ENCODE measurements around the gene SYT2.

SYT2 gene

DNA sequence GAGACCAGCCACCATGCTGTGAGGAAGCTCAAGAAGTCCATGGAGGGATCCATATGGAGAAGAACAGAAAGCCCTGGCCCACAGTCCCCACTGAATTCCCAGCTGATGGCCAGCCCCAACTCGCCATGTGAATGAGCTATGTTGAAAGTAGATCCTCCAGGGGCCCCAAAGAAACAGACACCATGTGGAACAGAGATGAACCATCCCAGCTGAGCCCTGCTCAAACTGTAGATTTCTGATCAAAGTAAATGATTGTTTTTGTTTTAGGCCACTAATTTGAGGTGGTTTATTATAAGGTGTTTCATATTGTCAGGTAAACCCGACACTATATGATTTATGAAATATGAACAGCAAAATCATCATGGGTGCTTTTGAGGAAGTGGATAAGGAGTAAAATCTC, 32.8 kb downstream of the SYT2 start:
- no peak for DNase-seq (ENCODE audit: low spot score)

DNA sequence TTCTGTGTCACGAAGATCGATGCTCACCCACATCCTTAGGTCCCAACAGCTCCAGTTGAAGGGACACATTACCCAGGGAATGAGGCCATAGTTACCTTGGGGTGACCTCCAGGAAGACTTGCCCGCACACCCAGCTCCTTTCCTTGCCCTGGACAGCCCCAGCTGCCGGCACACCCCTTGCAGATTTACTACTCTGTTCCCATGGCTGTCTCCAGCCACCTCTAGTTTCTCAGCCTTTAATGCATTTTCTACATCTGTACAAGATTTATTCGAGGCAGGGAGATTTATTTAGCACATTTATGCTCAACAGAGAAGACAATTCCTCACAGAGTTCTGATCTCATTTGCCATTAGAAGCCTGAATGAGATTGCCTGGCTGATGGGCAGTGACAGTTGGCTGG, 36.7 kb downstream of the SYT2 start:
- no peak for DNase-seq (ENCODE audit: low spot score)

DNA sequence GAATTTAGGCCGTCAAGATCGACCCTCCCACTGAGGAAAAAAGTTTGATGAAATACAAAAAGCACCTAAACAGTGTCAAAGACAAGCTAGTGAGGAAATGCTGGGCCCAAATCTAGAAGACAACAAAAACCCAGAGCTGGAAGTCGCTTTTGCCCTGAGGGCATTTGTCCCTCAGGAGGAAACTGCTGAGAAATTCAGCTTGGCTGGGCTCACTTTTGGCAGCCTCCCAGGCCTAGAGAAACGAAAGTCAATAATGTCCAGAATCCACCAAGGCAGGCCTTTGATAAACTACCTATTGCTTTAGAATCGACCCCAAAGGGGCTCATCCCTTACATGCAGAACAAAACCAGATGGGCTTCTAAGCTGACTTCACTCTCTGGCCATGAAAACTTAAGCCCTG, 38.9 kb downstream of the SYT2 start:
- peak; percentile 18 for DNase-seq (ENCODE audit: low spot score)

DNA sequence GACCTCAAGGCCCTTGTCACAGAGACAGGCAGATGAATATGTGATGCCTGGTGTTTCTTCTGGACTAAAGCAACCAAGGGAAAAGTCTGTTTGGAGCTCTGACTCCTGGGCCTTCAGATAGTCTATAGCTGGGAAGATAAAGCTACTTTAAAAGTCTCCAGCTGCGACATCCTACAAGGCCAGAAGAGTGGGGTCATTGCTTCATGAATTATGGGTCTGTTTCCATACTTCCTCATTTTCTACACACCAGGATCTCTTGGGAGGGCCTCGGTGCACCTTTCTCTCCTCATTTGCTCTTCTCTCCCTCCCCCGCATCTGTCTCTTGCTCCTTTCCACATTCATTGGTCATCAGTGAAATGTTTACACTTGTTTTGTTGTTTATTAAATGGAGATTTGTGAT, 44.8 kb downstream of the SYT2 start:
- no peak for DNase-seq (ENCODE audit: low spot score)

DNA sequence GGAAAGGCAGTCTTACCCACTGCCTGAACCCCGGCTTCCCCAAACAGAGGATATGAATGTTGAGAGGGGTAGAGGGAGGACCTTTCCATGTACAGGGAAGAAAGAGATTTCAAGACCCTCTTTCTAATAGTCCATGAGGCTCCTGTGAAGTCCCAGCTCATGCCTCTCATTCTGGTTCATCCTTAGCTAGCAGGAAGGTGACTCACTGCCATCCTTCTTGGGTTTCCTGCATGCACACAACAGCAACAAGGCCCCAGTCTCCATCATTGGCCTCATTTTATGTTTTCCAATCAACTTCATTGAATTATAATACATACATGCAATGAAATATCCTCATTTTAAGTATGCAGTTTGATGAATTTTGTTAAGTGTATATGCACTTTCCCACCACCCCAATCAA, 46.2 kb downstream of the SYT2 start:
- DNase-seq (ENCODE audit: low spot score): no peak

DNA sequence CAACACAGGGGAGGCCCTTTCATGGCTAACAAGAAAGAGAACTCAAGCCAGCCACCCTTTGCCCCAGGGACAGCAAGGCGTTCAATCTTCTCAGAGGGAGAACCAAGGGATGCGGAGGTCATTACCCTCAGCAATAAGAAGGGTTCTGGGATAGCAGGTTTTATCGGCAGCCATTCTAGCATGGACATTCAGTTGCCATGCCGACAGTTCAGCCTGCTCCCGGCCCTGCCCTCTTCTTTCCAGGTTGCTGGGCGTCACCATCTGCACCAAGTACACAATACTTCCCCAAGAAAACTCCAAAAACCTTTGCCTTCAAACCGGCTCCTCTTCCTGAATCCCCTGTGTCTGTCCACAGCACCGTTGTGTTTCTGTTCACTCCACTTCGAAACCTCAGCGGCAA, 47.1 kb downstream of the SYT2 start:
- DNase-seq (ENCODE audit: low spot score): no peak

DNA sequence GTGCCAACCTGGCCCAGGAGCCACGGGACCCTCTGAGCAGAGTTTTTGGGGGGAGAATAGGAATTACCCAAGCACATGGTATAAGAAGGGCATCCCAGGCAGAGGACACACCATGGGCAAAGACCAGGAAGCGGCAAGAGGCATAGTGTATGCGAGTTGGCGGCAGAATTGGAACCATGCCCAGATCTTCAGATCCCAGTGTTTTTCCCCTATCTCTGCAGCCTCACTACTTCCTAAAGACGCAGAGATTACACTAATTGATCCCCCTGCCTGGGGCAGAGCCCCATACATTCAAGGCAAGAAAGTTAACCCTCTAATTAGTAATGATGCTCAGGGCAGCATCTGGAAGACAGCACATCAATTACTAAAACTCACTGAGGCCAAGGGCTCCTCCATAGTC, 48.2 kb downstream of the SYT2 start:
- peak; percentile 9 for DNase-seq (ENCODE audit: low spot score)

DNA sequence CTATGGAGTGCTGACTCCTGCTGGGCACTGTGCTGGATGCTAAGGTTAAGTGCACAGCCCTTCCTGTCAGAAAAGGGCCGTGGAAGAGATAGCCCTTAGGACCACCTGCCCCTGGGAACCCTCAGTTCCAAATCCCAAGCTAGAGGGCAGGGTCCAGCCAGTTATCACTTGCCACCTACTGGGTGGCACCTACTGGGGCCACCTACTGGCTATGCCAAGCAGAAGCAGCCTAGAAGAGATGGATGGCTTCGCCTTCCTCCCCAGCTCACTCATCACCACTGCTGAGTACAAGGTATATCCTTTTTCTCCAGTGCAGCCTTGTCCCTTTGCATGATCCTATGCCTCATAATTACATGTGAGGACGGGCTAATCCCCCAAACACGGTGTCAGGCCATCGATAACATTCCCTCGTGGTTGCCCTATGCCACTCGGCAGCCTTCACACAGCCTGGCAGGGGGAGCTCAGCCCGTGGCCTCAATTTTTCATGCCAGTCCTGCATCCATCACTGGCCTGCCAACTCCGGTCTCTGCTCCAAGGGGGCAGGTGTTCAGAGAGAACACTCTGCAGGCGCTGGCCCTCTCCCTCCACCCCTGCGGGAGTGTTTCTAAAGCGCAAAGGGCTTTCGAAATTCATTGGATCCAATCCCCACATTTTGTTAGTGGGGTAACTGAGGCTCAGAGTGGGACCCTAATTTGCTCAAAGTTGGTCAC, 49.0 kb downstream of the SYT2 start:
- DNase-seq (ENCODE audit: low spot score): no peak

DNA sequence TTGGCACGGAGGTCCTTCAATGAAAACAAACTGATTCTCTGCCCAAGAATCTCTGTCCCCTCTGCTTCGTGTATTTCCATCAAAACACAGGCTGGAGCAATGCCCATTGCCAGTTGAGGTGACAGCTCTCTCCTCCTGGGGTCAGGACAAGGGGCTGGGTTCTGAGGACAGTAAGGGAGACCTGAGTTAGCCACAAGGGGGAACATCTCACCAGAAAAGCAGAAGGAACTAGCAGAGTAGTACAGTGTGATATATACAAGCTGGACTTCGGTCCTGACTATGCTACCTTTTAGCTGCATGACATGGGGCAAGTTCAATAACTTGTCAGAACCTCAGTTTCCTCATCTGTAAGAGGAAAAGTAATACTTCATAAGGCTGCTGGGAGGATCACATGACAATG, 50.3 kb downstream of the SYT2 start:
- DNase-seq (ENCODE audit: low spot score): no peak

DNA sequence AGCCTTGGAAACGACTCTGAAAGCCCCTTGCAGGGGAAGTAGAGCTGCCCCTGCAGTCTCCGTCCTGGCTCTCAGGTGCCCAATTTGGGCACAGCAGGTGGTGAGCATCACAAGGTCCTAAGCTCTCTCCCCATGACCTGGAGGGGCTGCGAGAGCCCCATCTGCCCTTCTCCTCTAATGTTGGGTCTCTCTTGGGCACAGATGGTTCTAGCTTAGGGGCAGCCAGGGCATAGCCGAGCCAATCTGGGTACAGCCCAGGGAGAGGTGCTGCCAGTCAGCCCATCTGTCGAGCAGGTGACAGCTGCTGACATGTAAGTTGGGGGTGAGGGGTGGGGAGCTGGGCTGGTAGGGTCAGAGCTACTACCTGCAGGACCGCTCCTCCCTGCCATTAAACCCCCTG, 50.7 kb downstream of the SYT2 start:
- no peak for DNase-seq (ENCODE audit: low spot score)

DNA sequence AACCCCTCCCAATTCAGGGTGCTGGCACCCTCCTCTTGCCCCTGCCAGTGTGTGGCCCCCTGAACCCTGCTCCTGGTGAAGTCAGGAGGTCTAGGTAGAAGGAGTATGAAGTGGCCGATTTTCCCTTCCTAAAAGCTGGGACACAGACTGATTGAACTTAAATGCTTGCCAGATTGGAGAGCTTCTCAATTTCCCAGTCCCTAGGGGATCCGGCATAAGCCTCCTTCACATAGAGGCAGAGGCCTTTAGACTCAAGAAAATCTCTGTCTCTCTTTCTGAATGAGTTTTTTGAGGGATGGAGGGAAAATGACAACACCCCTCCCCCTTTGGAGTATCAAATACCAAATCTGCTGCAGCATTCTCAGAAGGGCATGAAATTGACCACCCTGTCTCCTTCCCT, 51.5 kb downstream of the SYT2 start:
- no peak for DNase-seq (ENCODE audit: low spot score)

DNA sequence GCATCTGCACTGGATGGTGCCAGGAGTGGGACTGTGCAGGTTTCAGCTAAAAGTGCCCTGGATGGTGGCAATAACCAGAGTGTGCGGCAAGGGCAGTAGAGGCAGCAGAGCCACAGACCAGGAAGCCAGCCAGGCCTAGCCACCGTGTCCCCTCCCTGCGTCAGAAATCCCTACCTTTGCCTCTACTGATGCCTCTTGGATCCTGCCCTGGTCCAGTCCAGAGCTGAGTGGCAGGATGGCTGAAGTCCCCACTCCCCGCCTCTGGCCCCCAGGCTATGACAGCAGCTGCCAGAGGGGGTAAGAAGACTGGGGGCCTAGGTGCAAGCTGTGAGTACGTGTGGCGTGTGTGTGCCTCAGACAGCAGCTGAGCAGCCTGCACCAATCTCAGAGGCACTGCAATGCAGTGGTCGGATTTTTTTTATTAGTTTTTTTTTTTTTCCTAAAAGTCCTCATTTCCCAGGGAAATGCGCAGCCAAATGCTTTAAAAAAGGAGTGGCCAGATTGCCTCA, 51.9 kb downstream of the SYT2 start:
- no peak for DNase-seq (ENCODE audit: low spot score)

DNA sequence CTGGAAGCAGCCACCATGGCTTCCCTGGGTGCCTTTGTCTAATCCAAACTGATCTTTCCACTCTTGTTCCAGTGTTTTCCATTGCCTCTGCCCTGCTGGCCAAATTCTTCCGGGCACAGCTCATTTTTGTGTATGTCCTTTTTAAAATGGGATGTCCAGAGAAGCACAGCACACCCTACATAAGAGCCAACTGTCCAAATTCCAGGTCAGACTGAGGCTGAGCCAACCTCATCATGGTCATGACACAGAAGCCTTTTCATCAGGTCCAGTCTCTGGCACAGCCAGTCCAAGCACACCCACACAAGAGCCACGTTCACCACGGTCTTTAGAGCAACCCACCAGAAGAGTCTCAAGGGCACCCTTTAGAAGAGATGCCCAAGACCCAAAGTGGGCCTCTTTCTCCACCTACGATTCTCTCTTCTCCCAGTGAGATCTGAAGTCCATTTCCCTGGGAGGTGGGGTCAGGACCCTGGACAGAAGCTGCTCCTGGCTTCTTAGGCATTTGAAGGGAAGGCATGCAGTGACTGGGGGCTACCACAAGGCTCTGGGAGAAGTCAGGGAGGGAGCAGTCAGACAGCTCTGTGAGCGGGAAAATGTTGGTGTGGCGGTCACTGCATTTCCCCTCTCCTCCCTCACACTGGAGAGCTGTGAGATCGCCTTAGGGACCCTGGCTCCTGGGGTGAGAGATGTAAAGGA, 53.2 kb downstream of the SYT2 start:
- DNase-seq (ENCODE audit: low spot score): no peak

DNA sequence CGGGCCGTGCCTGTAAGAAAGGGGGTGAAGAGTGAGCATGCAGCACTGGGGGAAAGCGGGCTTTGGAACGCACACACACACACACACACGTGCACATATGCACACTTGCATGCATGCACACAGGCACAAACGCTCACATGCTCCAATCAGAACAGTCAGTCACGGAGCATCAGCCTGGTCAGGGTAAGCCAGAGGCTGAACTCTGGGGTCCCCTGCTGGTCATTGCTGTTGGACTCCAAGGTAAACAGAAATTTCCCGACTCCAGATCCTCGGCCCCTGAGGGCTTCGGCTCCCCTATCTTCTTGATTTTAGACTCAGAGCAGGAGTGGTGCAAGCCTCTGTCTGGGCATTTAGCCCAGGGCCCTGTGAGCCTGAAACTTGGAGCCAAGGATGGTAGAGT, 54.2 kb downstream of the SYT2 start:
- DNase-seq (ENCODE audit: low spot score): no peak

DNA sequence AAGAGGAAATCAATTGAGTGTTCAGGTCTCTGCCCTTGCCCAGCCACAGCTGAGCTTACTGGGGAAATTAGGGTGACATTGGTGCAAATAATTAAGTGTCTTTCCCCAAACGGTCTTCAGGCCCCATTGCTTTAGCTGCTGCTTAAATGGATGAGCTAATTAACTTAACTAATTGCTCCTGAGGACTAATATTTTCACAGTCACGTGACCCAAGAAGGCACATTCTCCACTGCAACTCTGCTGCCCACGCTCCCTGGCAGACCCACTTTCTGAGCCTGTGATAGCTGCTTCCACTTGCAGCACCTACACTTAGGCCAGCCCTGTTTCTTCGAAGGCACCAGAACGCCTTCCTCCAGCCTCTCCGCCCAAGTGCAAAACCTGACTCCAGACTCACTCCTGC, 56.2 kb downstream of the SYT2 start:
- DNase-seq (ENCODE audit: low spot score): no peak

DNA sequence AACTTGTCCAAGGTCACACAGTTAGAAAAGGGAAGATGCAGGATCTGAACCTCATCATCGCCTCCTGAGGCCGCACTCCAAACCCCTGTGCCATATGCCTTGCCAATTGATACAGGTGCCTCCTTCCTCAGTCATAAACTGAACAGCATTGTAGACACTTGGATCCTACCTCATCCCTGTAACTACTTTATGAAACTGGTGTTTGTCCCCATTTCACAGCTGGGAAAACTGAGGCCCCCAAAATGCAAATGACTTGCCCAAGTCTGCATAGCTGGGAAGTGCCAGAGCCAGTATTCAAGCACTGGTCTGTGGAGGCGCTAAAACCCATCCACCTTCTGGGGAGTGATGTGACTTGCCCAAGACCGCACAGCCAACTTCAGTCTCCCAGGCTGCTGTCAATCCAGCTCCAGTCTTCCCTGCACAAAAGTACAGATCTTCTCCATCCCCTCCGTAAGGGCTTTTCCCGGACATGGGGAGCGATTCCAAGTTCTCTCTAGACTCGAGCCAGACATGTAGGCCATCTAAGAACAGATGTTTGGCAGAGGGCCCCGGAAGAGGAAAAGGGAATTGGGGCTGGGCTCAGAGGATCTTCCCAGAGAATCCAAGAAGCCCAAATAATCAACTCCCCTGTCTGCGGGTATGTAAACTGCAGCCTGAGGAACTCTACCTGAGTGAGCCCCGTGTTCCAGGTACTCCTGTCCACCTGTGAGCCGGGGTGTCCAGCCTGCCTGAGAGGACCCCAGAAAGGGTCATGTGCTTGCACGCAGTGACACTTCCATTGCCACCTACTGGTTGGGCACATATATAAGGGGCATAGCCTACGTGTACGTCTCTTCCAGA, 60.5 kb downstream of the SYT2 start:
- DNase-seq (ENCODE audit: low spot score): no peak

DNA sequence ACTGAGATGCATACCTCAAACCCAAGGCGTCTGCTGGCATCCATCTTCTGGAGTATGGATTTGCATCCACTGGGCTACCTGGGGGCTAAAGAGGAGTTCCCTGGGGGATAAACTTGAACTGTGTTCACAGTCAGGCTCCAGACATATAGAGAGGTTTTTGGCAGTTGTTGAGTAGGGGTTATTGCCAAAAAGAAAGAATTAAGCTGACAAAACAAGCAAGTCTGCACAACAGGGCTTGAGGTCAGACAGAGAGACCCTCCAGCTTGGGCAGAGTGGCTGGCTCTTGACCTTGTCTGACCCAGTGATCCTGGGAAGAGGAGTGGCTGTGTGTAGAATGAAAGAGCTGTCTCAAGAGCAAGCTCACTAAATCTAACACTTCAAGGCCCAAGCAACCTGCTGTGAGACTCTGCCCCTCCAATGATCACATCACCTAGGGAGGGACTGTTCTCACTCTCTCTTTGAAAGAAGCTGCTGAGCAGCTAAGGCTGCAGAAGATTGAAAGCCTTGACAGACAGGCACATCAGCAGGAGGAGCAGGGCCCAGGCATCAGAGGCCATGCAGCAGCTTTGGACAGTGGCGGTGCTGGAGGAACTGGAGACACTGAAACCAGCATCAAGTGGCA, 61.5 kb downstream of the SYT2 start:
- DNase-seq (ENCODE audit: low spot score): no peak

DNA sequence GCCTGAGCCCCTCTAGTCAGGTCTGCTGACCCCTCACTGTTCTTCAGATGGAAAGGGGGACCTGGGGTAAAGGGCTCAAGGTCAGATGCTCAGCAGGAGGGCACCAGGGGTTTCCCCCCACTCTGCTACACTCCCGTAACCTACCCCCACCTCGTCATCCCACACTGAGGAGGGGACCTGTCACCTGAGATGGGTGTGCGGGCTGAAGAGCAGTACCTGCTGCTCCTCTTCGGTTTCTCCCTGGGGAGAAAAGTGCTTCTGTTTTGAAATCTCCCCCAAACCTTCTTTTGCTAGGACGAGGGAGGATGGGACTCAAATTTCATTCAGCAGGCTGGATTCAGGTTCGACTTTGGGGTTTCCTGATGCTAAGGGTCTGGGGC, 65.2 kb downstream of the SYT2 start:
- no peak for DNase-seq (ENCODE audit: low spot score)

DNA sequence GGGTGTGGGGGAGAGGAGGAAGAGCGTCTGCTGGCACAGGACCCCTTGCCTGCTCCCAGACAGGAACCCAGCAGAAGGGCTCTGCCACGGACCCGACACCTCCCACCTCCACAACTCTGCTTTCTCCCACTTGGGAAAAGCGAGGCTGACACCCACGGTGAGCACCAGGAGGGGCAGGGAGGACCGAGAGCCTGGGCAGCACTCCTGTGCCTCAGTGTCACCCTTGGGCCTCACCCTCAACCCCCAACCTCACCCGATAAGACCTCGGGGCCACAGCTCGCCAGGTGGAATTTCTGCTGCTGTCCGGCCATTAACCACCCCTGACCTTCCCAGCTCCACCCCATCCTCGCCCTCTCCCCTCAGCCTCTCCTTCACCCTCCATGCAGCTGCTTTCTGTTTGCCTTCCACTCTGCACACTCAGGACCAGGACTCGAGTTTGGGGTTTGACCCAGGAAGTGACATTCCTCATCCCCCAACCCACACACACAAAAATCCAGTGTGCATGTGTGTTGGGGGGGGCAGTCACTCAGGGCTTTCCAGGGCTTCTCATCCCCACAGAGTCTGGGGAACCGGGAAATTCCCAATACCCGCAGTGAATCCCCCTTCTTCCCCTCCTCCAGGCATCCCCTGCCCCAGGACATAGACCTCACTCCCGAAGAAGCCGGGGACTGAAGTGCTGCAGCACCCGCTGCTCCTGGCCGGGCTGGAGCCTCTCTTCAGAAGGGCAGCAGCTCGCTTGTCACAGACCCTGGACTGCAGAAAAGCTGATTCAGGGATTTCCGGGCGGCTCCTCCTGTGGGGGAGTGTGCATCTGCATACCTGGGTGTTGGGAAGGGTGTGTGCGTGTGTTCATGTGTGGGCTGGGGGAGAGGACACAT, 65.8 kb downstream of the SYT2 start:
- no peak for DNase-seq (ENCODE audit: low spot score)

DNA sequence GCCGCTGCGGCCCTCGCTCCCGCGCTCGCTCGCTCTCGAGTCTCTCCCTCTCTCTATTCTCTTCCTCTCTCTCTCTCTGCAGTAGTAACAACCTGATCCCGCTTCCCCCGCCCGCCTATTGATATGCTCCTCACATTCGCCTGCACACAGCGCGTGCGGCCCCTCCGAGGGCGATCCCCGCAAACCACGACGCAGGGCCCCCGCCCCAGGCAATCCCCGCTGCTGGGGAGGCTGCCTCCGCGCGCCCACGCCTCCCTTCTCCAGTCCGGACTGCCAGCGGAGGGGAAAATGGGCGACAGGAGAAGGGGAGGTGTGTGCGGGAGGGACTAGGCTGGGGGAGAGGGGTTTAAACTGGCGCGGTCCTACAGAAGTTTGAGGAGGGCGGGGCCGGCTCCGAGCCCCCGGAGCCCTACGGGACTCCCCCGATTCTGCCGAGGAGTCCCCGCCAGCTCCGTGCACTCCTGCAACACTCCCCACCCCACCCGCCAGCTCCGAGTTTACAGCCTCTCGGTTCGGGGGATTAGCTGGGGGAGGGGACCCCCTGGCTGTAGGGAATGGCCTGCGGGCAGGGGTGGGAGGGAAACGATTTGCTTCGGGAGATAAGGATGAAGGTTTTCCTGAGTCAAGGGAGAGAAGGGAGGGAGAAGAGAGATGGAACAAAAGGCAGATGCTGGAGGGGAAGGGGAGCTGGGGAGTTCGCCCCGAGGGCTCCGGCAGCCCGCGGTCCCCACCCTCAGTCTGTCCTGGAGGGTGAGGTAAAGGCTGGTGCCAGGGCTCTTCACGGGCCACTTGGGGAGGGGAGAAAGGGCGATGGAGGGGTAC, 66.6 kb downstream of the SYT2 start:
- no peak for DNase-seq (ENCODE audit: low spot score)
